SU-DHL-6 (cell line): Measurements from ENCODE around the gene DLG4.

Experiments used
- H2AFZ ChIP-seq: fragments of 200-600 bp; sonication (generic); 2 replicates; pipeline ENCODE4 v1.6.1; 2014; ENCODE audit warnings: low read depth, mild to moderate bottlenecking, moderate library complexity, mixed read lengths, antibody characterized with exemption, low read length; ENCODE audit not compliant: severe bottlenecking
- H3F3A ChIP-seq: fragments of 200-600 bp; shearing (Covaris generic); 2 replicates; pipeline ENCODE4 v1.6.0; 2016; ENCODE audit warnings: antibody characterized with exemption, mild to moderate bottlenecking; ENCODE audit not compliant: insufficient read depth
- H3K27ac ChIP-seq: fragments of 200-600 bp; sonication (generic); 2 replicates; pipeline ENCODE4 v1.5.1; 2016; ENCODE audit warnings: low read depth, mild to moderate bottlenecking, low read length, moderate library complexity, mixed read lengths
- H3K27me3 ChIP-seq: fragments of 200-600 bp; sonication (generic), shearing (Covaris generic); 2 replicates; pipeline ENCODE4 v1.6.0; 2014; ENCODE audit warnings: mild to moderate bottlenecking, low read length
- H3K36me3 ChIP-seq: fragments of 200-600 bp; sonication (generic); 2 replicates; pipeline ENCODE4 v1.6.1; 2014; ENCODE audit warnings: mild to moderate bottlenecking, low read length, mixed read lengths
- H3K4me2 ChIP-seq: fragments of 300-600, 200-600 bp; shearing (Covaris generic), sonication (generic); 2 replicates; pipeline ENCODE4 v1.6.0; 2014; ENCODE audit warnings: low read length, low read depth, mild to moderate bottlenecking; ENCODE audit not compliant: poor library complexity, severe bottlenecking
- H3K4me3 ChIP-seq: fragments of 200-600 bp; sonication (generic); 2 replicates; pipeline ENCODE4 v1.5.1; 2014; ENCODE audit warnings: antibody characterized with exemption, low read length, mild to moderate bottlenecking, mixed read lengths; ENCODE audit not compliant: insufficient read depth, poor library complexity, severe bottlenecking
- H3K79me2 ChIP-seq: fragments of 200-600 bp; sonication (generic); 2 replicates; pipeline ENCODE4 v1.6.1; 2014; ENCODE audit warnings: mild to moderate bottlenecking, low read length, moderate library complexity; ENCODE audit not compliant: insufficient read depth
- H3K9ac ChIP-seq: fragments of 200-600 bp; sonication (generic); 2 replicates; pipeline ENCODE4 v1.7.0; 2014; ENCODE audit warnings: mild to moderate bottlenecking, low read length
- H3K9me2 ChIP-seq: fragments of 200-600 bp; sonication (generic); replicated peaks from 2 replicates; pipeline ENCODE4 v1.6.1; 2014; ENCODE audit warnings: low read length; ENCODE audit not compliant: insufficient read depth
- H3K9me3 ChIP-seq: fragments of 200-600 bp; sonication (generic); 2 replicates; pipeline ENCODE4 v1.6.1; 2014; ENCODE audit warnings: low read length, mixed read lengths; ENCODE audit not compliant: insufficient read depth
- H4K20me1 ChIP-seq: fragments of 200-600 bp; sonication (generic); 2 replicates; pipeline ENCODE4 v1.6.1; 2014; ENCODE audit warnings: low read depth, mild to moderate bottlenecking, antibody characterized with exemption, low read length, moderate library complexity, mixed read lengths
- CTCF ChIP-seq: fragments of 200-600 bp; sonication (generic); IDR thresholded peaks from one replicate; pipeline ENCODE4 v1.5.1; 2017; ENCODE audit warnings: antibody characterized with exemption, mild to moderate bottlenecking, low read length, moderate library complexity; ENCODE audit not compliant: insufficient read depth, poor library complexity, severe bottlenecking
- EZH2phosphoT487 ChIP-seq: fragments of 200-600 bp; sonication (generic), shearing (Covaris generic); conservative IDR thresholded peaks from 2 replicates; pipeline ENCODE4 v1.6.1; 2018; ENCODE audit warnings: mild to moderate bottlenecking, antibody characterized with exemption, low read length, moderate library complexity, mixed read lengths

Gene DLG4

GRCh38 chr17:7217113-7217987 is 2.3 kb downstream of the DLG4 start:
- Histone ChIP-seq H3K79me2 (no peaks in the 10 kb centered on the region), H3K9ac (no peak overlapping the region), H3K27me3 (no peaks in the 10 kb centered on the region), H4K20me1 (no peaks in the 10 kb centered on the region), H3K4me3 (no peak overlapping the region), H3K9me2 (no peaks in the 10 kb centered on the region), H3K4me2 (no peak overlapping the region), H3K9me3 (no peaks in the 10 kb centered on the region), H3K27ac (no peak overlapping the region), H3K36me3 (no peaks in the 10 kb centered on the region), H2AFZ (no peak overlapping the region), H3F3A (peaks cover 12% of the 10 kb centered on the region; the same call in 1 of the 2 replicates)
- TF ChIP-seq CTCF: no peak
- no peak for TF ChIP-seq EZH2phosphoT487

GRCh38 chr17:7216242-7217112 is 3.2 kb downstream of the DLG4 start:
- Histone ChIP-seq H3K9me3 (no peaks in the 10 kb centered on the region), H3K4me2 (no peak overlapping the region), H3F3A (peaks cover 11% of the 10 kb centered on the region; the same call in 1 of the 2 replicates), H3K4me3 (no peak overlapping the region), H3K79me2 (no peaks in the 10 kb centered on the region), H3K9me2 (no peaks in the 10 kb centered on the region), H2AFZ (no peak overlapping the region), H3K36me3 (no peaks in the 10 kb centered on the region), H3K27me3 (no peaks in the 10 kb centered on the region), H3K27ac (no peak overlapping the region), H4K20me1 (no peaks in the 10 kb centered on the region), H3K9ac (no peak overlapping the region)
- TF ChIP-seq EZH2phosphoT487 (no peak), CTCF (no peak)

- Histone ChIP-seq H3K4me2 (no peak overlapping the region), H3K27me3 (no peaks in the 10 kb centered on the region), H2AFZ (no peak overlapping the region), H3K36me3 (no peaks in the 10 kb centered on the region), H3K9me3 (no peaks in the 10 kb centered on the region), H3K79me2 (no peaks in the 10 kb centered on the region), H3K9me2 (no peaks in the 10 kb centered on the region), H3K4me3 (no peak overlapping the region), H4K20me1 (no peaks in the 10 kb centered on the region), H3F3A (peaks cover 5% of the 10 kb centered on the region; the same call in 1 of the 2 replicates), H3K27ac (no peak overlapping the region), H3K9ac (no peak overlapping the region)
- no peak for TF ChIP-seq CTCF
- TF ChIP-seq EZH2phosphoT487: no peak
Measured at GRCh38 chr17:7215652-7216180, 3.9 kb downstream of the DLG4 start.
